Measurements from ENCODE around the gene TNFSF12.

Gene TNFSF12, protein sequence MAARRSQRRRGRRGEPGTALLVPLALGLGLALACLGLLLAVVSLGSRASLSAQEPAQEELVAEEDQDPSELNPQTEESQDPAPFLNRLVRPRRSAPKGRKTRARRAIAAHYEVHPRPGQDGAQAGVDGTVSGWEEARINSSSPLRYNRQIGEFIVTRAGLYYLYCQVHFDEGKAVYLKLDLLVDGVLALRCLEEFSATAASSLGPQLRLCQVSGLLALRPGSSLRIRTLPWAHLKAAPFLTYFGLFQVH

DNA sequence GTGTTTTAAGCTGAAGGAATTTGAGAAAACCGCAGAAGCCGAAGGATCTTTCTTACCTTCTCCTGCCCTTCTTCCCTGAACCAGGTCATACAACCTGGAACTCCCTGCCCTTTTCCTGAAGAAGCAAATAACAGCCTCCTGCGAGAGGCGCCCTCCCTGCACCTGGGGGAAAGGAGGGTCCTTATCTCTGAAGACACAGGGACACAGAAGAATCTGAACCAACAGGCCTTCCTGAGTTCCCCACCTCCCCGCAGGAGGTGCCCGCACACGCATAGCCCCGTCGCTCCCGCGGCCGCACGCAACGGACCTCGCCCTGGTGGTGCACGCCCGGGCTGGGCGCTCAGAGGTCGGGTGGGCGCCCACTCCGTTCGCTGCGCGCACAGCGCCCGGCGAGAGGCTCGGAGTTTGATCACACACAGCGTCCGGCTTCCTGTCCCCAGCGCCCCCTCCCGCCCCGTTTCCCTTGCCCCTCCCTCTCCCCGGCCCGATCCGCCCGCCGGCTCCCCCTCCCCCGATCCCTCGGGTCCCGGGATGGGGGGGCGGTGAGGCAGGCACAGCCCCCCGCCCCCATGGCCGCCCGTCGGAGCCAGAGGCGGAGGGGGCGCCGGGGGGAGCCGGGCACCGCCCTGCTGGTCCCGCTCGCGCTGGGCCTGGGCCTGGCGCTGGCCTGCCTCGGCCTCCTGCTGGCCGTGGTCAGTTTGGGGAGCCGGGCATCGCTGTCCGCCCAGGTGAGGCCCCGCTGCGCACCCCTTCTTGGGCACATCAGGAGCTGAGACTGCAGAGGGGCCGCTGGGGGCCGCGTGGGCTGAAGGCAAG is at the start of gene TNFSF12:
Gene TNFSF12, plus strand, starts transcription at position 474 of the 816 bp plus-strand sequence. Its CDS starts 96 bp downstream, at position 570.
- DNase-seq (ENCODE audit: low read depth): no peak

GRCh38 chr17:7499161-7499560 is 49.7 kb upstream of the TNFSF12 start:
- no peak for DNase-seq (ENCODE audit: low read depth)

GRCh38 chr17:7501729-7502128 is 47.1 kb upstream of the TNFSF12 start:
- no peak for DNase-seq (ENCODE audit: low read depth)

GRCh38 chr17:7502171-7502847 is 46.5 kb upstream of the TNFSF12 start:
- DNase-seq (ENCODE audit: low read depth): no peak

GRCh38 chr17:7502987-7503386 is 45.9 kb upstream of the TNFSF12 start:
- DNase-seq (ENCODE audit: low read depth): no peak

DNA sequence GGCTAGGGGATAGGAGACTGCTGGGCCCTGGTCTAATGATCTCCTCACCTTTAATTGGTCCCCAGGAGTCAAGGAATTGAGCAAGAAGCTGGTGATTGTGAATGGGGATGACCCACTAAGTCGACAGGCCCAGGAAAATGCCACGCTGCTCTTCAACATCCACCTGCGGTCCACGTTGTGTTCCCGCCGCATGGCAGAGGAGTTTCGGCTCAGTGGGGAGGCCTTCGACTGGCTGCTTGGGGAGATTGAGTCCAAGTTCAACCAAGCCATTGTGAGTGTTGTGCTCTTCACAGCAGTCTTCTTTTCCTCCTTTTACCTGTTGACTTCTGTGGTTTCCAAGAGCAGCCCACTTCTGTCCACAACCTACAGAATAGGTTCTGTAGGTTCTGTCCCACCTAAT is 45.3 kb upstream of the TNFSF12 start:
- DNase-seq (ENCODE audit: low read depth): no peak

- no peak for DNase-seq (ENCODE audit: low read depth)
Observed at GRCh38 chr17:7508145-7508544, 40.7 kb upstream of the TNFSF12 start.

- no peak for DNase-seq (ENCODE audit: low read depth)
Observed at GRCh38 chr17:7508846-7509245, 40.0 kb upstream of the TNFSF12 start.

GRCh38 chr17:7509937-7510336 is 38.9 kb upstream of the TNFSF12 start:
- DNase-seq (ENCODE audit: low read depth): no peak

DNA sequence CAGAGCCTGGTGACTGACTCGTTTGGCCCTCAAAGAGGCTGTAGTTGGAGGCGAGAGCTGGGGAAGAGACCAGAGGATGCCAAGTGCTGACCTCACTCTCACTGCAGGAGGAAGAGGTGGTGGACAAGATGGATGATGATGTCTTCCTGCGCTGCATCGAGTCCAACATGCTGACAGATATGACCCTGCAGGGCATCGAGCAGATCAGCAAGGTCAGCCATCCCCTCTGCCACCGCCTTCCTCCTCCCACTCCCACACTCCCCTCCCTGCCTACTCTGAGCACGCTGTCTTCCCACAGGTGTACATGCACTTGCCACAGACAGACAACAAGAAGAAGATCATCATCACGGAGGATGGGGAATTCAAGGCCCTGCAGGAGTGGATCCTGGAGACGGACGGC is 37.8 kb upstream of the TNFSF12 start:
- DNase-seq (ENCODE audit: low read depth): no peak

- no peak for DNase-seq (ENCODE audit: low read depth)
Observed at GRCh38 chr17:7512105-7512504, 36.8 kb upstream of the TNFSF12 start.

- DNase-seq (ENCODE audit: low read depth): no peak
Observed at GRCh38 chr17:7512824-7513540, 35.9 kb upstream of the TNFSF12 start.

- no peak for DNase-seq (ENCODE audit: low read depth)
Observed at GRCh38 chr17:7513850-7514419, 34.9 kb upstream of the TNFSF12 start.

DNA sequence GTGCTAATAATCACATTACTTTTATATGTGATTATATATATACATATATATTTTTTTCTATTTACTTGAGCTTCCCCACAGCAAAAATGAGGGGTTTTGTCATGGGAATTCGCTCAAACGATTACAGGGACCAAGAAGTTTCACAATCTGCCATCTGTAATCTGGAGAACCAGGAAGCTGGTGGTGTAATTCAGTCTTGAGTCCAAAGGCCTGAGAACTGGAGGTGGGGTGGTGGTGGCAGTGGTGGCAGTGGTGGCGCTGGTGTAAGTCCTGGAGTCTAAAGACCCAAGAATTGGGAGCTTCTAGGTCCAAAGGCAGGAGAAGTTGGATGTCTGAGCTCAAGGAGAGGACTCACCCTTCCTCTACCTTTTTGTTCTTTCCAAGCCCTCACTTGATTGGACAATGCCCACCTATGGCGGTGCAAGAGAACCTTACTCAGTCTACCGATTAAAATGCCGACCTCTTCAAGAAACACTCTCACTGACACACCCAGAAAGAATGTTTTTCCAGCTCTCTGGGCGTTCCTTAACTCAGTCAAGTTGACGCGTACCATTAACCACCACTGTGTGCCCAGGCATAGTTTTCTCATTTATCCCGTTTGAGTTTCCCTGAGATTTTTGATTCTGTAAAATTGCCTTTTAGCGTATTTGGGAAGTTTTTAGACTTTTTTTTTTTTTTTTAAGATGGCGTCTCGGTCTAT is 32.8 kb upstream of the TNFSF12 start:
- no peak for DNase-seq (ENCODE audit: low read depth)

DNA sequence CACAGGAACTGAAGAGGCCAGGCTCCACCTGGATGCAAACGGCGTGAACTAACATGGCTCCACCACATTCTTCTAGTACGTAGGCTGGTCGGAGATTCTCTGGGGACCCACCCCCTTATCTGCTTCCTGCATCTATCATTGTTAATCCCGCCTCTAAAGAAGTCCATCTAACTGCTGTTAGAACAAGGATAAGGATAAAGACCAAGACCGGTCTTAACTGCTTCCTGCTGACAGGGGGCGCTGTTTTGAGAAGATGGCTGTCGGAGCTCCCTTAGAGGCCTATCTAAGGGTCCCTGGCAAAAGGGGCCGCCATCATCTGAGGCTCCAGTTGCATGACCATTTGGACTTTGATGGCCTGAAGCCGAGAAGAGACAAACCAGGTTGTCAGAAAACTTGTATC is 25.8 kb upstream of the TNFSF12 start:
- peak; percentile 15 for DNase-seq (ENCODE audit: low read depth)

GRCh38 chr17:7528842-7529241 is 20.0 kb upstream of the TNFSF12 start:
- no peak for DNase-seq (ENCODE audit: low read depth)

- DNase-seq (ENCODE audit: low read depth): no peak
Observed at GRCh38 chr17:7530023-7530900, 18.6 kb upstream of the TNFSF12 start.

GRCh38 chr17:7538050-7538449 is 10.8 kb upstream of the TNFSF12 start:
- no peak for DNase-seq (ENCODE audit: low read depth)

- DNase-seq (ENCODE audit: low read depth): peak; percentile 35
Observed at GRCh38 chr17:7538891-7539545, 9.8 kb upstream of the TNFSF12 start.
